GM18867 (cell line): Measurements from ENCODE around the gene IP6K3.

Experiments
- ATAC-seq: cut with Tn5 transposase; IDR thresholded peaks from one replicate; pipeline ENCODE4 v1.9.1; 2021; ENCODE audit warnings: mild to moderate bottlenecking, moderate library complexity; ENCODE audit not compliant: unreplicated experiment

IP6K3 gene

GRCh38 chr6:33678233-33678931 lies 68.3 kb downstream of the IP6K3 start:
- ATAC-seq: no peak

- no peak for ATAC-seq
These were observed 69.0 kb downstream of the IP6K3 start for GRCh38 chr6:33677689-33678088.

- no peak for ATAC-seq
These were observed 69.5 kb downstream of the IP6K3 start for GRCh38 chr6:33677143-33677660.

- no peak for ATAC-seq
These were observed 70.1 kb downstream of the IP6K3 start for GRCh38 chr6:33676416-33677142.

- ATAC-seq: no peak
These were observed 70.7 kb downstream of the IP6K3 start for GRCh38 chr6:33675968-33676367.

- ATAC-seq: no peak
These were observed 72.9 kb downstream of the IP6K3 start for GRCh38 chr6:33673851-33674250.

- no peak for ATAC-seq
These were observed 73.9 kb downstream of the IP6K3 start for GRCh38 chr6:33672808-33673207.

GRCh38 chr6:33671744-33672072 lies 75.0 kb downstream of the IP6K3 start:
- no peak for ATAC-seq
